NCI-H146 (cell line): ENCODE data around the gene SORCS2.

Source experiments
- DNase-seq: peaks from one replicate; lab custom pipeline; 2025; lab: John Stamatoyannopoulos, UW

SORCS2 gene

GRCh38 chr4:7306021-7306965 is 114.0 kb downstream of the SORCS2 start:
- no peak for DNase-seq

GRCh38 chr4:7306986-7307385 is 114.6 kb downstream of the SORCS2 start:
- DNase-seq = no peak

GRCh38 chr4:7307394-7308099 is 115.2 kb downstream of the SORCS2 start:
- DNase-seq = no peak

GRCh38 chr4:7309181-7309580 is 116.8 kb downstream of the SORCS2 start:
- DNase-seq = no peak

DNA sequence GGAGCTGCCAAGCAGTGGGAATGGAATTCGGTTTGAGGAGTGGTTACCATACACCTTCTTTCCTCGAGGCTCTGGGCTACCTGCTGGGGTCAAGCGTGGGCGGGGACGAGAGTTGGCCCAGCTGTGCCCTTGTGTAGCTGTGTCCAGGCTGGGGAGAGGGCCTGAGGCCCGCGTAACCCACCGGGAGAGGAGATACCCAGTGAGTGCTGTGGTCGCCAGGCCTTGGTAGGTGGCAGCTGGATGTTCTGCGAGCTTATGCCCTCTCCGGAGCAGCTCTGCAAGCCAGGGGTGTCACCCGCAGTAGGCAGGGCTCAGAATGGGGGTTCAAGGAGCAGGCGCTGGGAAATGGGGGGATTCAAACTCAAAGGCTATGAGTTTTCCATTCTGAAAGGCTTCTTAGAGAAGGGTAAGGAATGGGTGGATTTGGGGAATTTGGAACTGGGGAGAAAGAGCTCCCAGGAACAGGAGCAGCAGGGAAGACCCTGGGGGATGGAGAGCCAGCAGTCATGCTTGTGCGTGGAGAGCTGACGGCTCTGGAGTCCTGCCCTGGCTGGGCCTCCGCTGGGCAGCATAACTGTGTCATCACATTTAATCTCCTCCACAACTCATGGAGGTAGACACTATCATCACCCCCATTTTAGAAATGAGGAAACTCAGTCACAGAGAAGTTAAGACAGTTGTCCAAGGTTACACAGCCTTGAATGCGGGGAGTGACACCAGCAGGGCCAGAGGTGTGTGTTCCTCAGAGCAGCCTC is 117.5 kb downstream of the SORCS2 start:
- DNase-seq = no peak

DNA sequence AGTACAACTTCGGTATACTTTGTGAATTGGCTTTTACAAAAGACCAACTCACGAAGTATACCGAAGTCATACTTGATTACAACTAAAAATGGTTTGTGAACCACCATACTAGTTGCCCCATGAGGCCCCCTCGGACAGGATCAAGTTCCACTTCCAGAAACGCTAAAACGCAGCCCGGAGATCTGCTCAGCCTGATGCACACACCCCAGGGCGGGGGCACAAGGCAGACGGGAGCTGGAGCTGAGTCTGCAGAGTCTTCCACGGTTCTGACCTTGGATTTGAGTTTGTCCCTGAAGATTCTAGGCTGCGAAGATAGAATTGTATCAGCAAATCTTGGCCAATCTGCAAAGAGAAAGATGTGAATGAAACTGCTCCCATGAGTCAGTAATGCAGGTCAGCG is 118.1 kb downstream of the SORCS2 start:
- DNase-seq = no peak

DNA sequence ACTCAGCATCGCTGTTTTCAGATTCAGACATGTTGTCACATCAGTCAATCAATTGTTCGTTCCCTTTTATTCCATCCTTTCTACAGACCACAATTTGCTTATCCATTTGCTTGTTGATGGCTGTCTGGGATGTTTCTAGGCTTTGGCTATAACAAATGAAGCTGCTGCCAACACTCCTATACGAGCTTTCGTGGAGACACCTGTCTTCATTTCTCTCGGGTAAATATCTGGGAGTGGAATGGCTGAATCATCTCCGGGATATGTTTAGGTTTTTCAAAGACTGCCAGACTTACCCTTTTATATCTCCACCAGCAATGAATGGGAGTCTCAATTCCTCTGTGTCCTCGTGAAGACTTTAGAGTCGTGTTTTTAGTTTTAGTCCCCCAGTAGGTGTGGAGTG is 118.9 kb downstream of the SORCS2 start:
- no peak for DNase-seq

- DNase-seq = no peak
These were observed 120.4 kb downstream of the SORCS2 start for GRCh38 chr4:7312691-7313090.

GRCh38 chr4:7313347-7313811 is 121.0 kb downstream of the SORCS2 start:
- DNase-seq = no peak

GRCh38 chr4:7313991-7314390 is 121.7 kb downstream of the SORCS2 start:
- no peak for DNase-seq

DNA sequence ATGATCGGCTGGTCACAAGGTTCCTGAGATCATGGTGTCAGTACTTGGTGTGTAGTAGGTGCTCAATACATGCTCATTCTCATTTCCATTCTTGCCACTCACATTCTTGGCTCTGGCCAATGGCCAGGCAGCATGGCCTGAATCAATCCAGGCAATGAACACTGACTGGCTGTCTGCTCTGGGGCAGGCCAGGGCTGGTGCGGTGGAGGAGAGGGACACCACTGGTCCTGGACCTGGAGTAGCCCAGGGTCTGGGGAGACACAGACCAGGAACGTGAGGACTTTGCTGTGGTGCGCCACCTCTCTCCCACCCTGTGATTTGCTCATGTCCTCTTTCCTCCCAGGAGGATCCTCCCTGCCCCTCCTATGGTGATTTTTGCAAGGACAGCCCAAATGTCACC is 122.9 kb downstream of the SORCS2 start:
- no peak for DNase-seq

DNA sequence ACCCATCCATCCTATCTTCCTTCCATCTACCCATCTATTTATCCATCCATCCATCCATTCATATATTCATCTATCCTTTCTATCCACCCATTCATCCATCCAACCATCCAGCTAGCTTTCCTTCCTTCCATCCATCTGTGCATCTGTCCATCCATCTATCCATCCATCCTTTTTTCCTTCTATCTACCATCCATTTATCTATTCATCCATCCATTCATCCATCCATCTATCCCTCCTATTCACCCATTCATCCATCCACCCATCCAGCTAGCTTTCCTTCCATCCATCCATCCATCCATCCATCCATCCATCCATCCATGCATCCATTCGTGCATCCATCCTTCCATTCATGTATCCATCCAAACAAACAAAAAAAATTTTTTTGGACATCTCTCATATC is 123.6 kb downstream of the SORCS2 start:
- DNase-seq = no peak

- DNase-seq = no peak
These were observed 126.7 kb downstream of the SORCS2 start for GRCh38 chr4:7319024-7319423.

- DNase-seq = peak; percentile 13
These were observed 128.0 kb downstream of the SORCS2 start for GRCh38 chr4:7320206-7320797.

- DNase-seq = no peak
These were observed 130.0 kb downstream of the SORCS2 start for GRCh38 chr4:7322166-7322991.

- no peak for DNase-seq
These were observed 131.1 kb downstream of the SORCS2 start for GRCh38 chr4:7323461-7323871.

DNA sequence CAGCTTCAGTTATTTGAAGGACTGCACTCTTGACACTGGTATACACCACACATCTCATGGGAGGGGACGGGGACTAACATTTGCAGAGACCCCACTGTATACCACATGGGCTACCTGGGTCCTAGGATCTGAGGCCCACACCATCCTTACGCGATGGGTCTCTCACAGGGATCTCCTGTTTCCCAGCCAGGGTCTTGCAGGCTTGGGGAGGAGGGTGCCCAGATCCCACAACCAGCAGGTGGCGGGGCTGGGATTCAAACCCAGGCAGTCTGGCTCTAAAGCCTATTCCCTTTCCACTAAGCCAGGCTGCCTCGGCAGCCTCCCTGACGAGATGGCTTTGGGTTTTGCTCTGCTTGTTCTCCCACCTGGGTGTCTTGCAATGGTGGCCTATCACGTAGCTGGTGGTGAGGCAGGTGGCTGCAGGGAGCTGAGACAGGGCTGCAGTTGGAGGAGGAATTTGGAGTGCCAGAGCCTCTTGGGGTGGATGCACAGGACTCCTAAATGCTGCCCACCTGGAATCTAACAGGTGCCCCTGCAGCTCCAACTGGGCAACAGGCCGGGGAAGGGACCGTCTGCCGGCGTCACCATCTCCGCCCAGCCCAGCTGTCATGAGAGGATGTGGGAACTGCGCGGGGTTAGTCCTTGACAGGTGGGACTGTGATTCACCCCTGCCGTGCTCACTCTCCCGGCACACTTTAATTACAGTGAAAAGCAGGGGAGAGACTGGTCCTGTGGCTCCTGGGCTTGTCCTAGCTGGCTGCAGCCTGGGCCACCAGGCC is 131.7 kb downstream of the SORCS2 start:
- peak; percentile 79 for DNase-seq

GRCh38 chr4:7324651-7325121 is 132.3 kb downstream of the SORCS2 start:
- DNase-seq = peak; percentile 44

DNA sequence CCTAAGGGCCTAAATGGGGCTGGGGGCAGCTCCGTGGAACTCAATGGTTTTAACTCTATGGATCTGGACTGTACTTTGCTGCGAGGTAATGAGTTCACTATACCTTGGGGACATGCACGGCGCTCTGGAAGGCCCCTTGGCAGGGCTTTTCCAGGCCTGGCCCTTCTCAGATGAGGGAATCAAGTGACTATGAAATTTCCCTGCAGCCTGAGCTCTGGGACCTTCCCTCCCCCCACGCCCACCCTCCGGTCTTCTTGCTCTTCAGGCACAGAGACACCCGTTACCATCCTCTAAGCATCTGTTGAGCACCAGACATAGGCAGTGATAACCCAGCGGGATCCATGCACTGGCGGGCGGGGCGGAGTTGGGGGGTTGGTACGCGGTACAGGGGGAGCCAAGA is 133.2 kb downstream of the SORCS2 start:
- DNase-seq = no peak

- DNase-seq = no peak
These were observed 134.0 kb downstream of the SORCS2 start for GRCh38 chr4:7326306-7326692.
